Endodermal cell (in vitro differentiated cells): Measurements from ENCODE around the gene PTTG1. TPM values are rescaled to one million over a fixed set of nuclear protein-coding genes. Genes with fewer than 3 reads are reported as not detected.

ENCODE experiments used
- DNase-seq: peaks from one replicate; pipeline ENCODE4 v3.0.0-alpha.2; 2017
- H3K27ac ChIP-seq: 2 replicates; pipeline ENCODE4 v1.5.1; 2013; ENCODE audit warnings: mild to moderate bottlenecking, low read depth, low read length, moderate library complexity
- H3K27me3 ChIP-seq: 2 replicates; pipeline ENCODE4 v1.6.1; 2013; ENCODE audit warnings: mild to moderate bottlenecking, low read length, moderate library complexity; ENCODE audit not compliant: insufficient read depth, control insufficient read depth, poor library complexity, severe bottlenecking
- H3K36me3 ChIP-seq: 2 replicates; pipeline ENCODE4 v1.7.0; 2013; ENCODE audit warnings: mild to moderate bottlenecking, low read length, moderate library complexity; ENCODE audit not compliant: control insufficient read depth, insufficient read depth
- H3K4me1 ChIP-seq: one replicate; pipeline ENCODE4 v1.7.0; 2013; ENCODE audit warnings: low read length; ENCODE audit not compliant: control insufficient read depth, insufficient read depth
- H3K4me3 ChIP-seq: 2 replicates; pipeline ENCODE4 v1.5.1; 2013; ENCODE audit warnings: mild to moderate bottlenecking, low read length, moderate library complexity
- H3K9ac ChIP-seq: 2 replicates; pipeline ENCODE4 v1.6.1; 2013; ENCODE audit warnings: mild to moderate bottlenecking, low read length, moderate library complexity; ENCODE audit not compliant: poor library complexity, severe bottlenecking; ENCODE audit errors: extremely low read depth
- H3K9me3 ChIP-seq: 2 replicates; pipeline ENCODE4 v1.6.1; 2013; ENCODE audit warnings: mild to moderate bottlenecking, low read length, moderate library complexity; ENCODE audit not compliant: control insufficient read depth
- H3K27ac Mint-ChIP-seq: 2 replicates; pipeline ENCODE4 v1.8.0; 2020; ENCODE audit warnings: mixed read lengths
- H3K27me3 Mint-ChIP-seq: 2 replicates; pipeline ENCODE4 v1.8.0; 2021; ENCODE audit warnings: mild to moderate bottlenecking, mixed read lengths; ENCODE audit not compliant: insufficient read depth
- H3K36me3 Mint-ChIP-seq: 2 replicates; pipeline ENCODE4 v1.8.0; 2020; ENCODE audit warnings: low read depth, mixed read lengths
- H3K4me1 Mint-ChIP-seq: 2 replicates; pipeline ENCODE4 v1.8.0; 2020; ENCODE audit warnings: mixed read lengths
- H3K4me3 Mint-ChIP-seq: 2 replicates; pipeline ENCODE4 v1.8.0; 2020; ENCODE audit warnings: mild to moderate bottlenecking, moderate library complexity, mixed read lengths
- H3K9me3 Mint-ChIP-seq: 2 replicates; pipeline ENCODE4 v1.8.0; 2020; ENCODE audit warnings: mild to moderate bottlenecking, mixed read lengths
- WGBS, 2 experiments: methylation state at CpG; one replicate each; pipeline versions ENCODE4 v1.1.5 to v1.1.7; 2013; ENCODE audit warnings: missing lambda C conversion rate in 2 of 2, mixed read lengths in 1 of 2; ENCODE audit not compliant: insufficient coverage in 1 of 2, insufficient read length in 1 of 2; 5-methylcytosine and 5-hydroxymethylcytosine counted together
- total RNA-seq, 2 donors: library from RNA; stranded (reverse); fragmentation: NEBNext Ultra II Directional in 1 of 2; extraction: Animal tissue kit (Norgen Biotek cat#: 25700) in 1 of 2; gene quantifications; 2 replicates in 1 of 2; 3 replicates in 1 of 2; pipeline ENCODE4 v1.2.1, GENCODE V29; 2021
- TF ChIP-seq, protein P1 (sequence below): fragments of 200-600 bp; sonication (generic); conservative IDR thresholded peaks from 2 replicates; pipeline ENCODE4 v1.5.0; 2021; ENCODE audit warnings: antibody characterized with exemption, mild to moderate bottlenecking

PTTG1 gene
- total RNA-seq, 2 donors from 2014 or later: 121 to 162 TPM

DNA sequence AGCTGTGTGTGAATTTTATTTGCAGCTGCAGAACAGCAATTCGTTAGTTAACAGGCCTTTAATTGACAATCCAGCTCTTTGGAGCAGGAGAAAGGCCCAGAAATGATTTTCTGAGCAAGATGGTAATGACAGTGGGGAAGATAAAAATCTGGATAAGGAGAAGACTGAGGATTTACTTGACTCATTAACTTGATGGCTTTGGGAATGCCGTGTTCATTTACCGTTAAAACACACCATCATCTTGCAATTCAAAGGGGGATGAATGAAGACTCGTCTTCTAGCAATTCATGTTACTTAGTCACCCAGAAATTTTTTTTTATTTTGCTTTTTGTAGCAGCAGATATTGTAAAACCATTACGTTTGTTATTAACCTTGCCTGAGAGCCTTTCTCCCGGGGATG is 52.0 kb downstream of the PTTG1 start:
- TF ChIP-seq, protein P1, sequence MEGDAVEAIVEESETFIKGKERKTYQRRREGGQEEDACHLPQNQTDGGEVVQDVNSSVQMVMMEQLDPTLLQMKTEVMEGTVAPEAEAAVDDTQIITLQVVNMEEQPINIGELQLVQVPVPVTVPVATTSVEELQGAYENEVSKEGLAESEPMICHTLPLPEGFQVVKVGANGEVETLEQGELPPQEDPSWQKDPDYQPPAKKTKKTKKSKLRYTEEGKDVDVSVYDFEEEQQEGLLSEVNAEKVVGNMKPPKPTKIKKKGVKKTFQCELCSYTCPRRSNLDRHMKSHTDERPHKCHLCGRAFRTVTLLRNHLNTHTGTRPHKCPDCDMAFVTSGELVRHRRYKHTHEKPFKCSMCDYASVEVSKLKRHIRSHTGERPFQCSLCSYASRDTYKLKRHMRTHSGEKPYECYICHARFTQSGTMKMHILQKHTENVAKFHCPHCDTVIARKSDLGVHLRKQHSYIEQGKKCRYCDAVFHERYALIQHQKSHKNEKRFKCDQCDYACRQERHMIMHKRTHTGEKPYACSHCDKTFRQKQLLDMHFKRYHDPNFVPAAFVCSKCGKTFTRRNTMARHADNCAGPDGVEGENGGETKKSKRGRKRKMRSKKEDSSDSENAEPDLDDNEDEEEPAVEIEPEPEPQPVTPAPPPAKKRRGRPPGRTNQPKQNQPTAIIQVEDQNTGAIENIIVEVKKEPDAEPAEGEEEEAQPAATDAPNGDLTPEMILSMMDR: no peak
- no peak overlapping the region for H3K9ac ChIP-seq
- no peaks in the 10 kb centered on the region for H3K36me3 ChIP-seq
- H3K27me3 ChIP-seq: no peaks in the 10 kb centered on the region
- no peaks in the 10 kb centered on the region for H3K9me3 ChIP-seq
- Mint-ChIP-seq H3K4me3 (no peak overlapping the region), H3K36me3 (no peaks in the 10 kb centered on the region), H3K9me3 (no peaks in the 10 kb centered on the region), H3K4me1 (peaks cover 6% of the 10 kb centered on the region), H3K27me3 (no peaks in the 10 kb centered on the region), H3K27ac (no peak overlapping the region)
- no peak overlapping the region for H3K4me3 ChIP-seq
- DNase-seq: no peak
- H3K27ac ChIP-seq: no peak overlapping the region
- no peaks in the 10 kb centered on the region for H3K4me1 ChIP-seq
- WGBS, 2 experiments: 91 to 96% methylated on average over 3 to 6 of the region's 6 CpGs

DNA sequence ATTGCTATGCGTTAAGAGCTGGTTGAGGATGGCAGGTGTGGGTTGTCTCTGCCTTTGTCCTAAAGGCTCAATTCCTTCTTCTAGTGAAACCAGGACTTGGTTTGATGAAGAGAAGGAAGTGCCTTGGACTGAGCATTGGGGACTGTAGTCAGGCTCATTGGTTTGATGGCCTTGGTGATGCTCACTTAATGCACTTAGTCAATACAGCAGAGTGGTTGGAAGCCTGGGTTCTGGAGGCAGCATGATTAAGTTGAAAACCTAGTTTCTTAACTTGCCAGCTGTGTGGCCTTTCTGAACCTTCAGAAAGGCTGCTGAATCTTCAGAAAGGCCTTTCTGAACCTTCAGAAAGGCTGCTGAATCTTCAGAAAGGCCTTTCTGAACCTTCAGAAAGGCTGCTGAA is 52.4 kb downstream of the PTTG1 start:
- H3K27me3 ChIP-seq: no peaks in the 10 kb centered on the region
- H3K36me3 ChIP-seq: no peaks in the 10 kb centered on the region
- no peak for DNase-seq
- no peaks in the 10 kb centered on the region for H3K36me3 Mint-ChIP-seq
- TF ChIP-seq, protein P1: no peak
- H3K27ac Mint-ChIP-seq: no peak overlapping the region
- H3K4me1 ChIP-seq: no peaks in the 10 kb centered on the region
- H3K4me3 Mint-ChIP-seq: no peak overlapping the region
- no peaks in the 10 kb centered on the region for H3K9me3 Mint-ChIP-seq
- H3K9ac ChIP-seq: no peak overlapping the region
- H3K9me3 ChIP-seq: no peaks in the 10 kb centered on the region
- 89% methylated on average over 1 of the region's 1 CpG; no CpG with 5 or more reads in 1 of the 2 experiments for WGBS, 2 experiments
- no peak overlapping the region for H3K4me3 ChIP-seq
- no peak overlapping the region for H3K27ac ChIP-seq
- H3K27me3 Mint-ChIP-seq: no peaks in the 10 kb centered on the region
- H3K4me1 Mint-ChIP-seq: peaks cover 6% of the 10 kb centered on the region

DNA sequence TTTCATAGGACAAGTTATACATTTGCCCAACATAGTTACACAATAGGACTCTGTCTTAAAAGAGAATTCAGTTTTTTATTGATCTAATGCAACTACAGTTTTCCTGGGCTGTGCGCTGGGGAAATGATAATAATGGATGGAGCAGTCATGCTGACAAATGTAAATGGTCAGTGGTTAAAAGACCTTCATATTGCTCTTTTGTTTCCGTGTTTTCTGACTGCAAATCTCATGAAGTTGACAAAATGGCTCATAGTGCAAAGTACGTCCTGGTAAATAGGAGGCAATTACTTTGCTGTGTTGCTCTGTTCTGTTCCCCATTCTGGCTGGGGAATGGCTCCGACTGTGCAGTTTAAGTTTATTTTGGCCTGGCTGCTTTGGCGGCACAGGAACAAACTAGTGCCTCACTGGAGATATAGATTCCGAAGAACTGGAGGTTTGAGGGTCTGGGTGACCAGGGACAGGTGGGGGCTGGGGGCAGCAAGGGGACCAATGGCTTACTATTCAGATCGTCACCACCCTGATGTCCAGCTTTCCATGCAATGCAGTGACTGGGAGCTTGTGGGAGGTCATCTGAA is 54.3 kb downstream of the PTTG1 start:
- Histone ChIP-seq H3K9me3 (no peaks in the 10 kb centered on the region), H3K27ac (no peak overlapping the region), H3K4me1 (no peaks in the 10 kb centered on the region), H3K9ac (no peak overlapping the region), H3K4me3 (no peak overlapping the region), H3K27me3 (no peaks in the 10 kb centered on the region), H3K36me3 (no peaks in the 10 kb centered on the region)
- Mint-ChIP-seq H3K36me3 (no peaks in the 10 kb centered on the region), H3K9me3 (no peaks in the 10 kb centered on the region), H3K27ac (no peak overlapping the region), H3K4me1 (peaks cover 6% of the 10 kb centered on the region), H3K4me3 (no peak overlapping the region), H3K27me3 (no peaks in the 10 kb centered on the region)
- WGBS, 2 experiments: 86 to 91% methylated on average over 6 to 7 of the region's 7 CpGs
- DNase-seq: no peak
- TF ChIP-seq, protein P1: no peak
